ENCODE results near the gene GAB2.

Gene GAB2

GRCh38 chr11:78221396-78222315 lies 196.0 kb downstream of the GAB2 start:
- DNase-seq (ENCODE audit: low read depth), result no peak

DNA sequence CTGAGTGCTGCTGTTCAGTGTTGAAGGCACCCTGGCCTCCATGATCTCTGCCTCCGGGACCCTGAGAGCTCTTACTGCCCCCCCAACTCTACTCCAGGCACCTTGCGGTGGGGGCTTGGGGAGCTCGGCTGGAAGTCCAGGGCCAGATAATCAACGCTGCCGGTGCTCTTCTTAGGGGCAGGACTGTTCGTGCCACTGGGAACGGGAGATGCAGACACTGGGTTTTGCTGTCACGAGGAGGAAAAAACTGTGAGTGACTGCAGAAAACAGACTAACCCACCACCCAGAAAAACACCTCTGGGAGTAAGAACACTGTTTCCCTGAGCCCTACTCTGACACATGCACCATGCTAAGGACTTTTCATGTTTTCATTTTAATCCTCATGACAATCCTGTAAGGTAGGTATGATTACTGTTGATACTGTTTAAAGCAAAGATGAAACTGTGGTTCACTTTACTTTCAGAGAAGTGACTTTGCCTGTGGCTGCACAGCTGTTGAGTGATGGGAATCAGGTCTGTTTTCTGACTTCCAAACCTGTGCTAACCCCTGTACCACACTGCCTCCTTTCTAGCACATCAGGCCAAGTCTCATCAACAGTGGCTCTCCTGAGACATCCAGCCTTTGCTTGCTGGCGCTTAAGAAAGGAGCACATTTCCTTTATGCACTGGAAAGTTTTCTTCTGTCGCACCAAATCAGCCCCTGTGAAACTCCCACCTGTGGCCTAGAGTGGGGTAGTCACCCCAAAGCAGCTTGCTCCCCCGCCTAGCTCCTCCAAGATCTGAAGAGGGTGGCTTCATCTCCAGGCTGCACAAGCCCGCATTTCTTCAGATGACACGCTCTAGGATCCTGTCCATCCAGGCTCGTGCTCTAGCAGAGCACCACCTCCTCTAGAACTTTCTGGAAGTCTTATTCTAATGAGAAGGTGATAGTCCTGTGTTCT lies 197.1 kb downstream of the GAB2 start:
- DNase-seq (ENCODE audit: low read depth), result no peak

GRCh38 chr11:78219493-78220217 lies 198.0 kb downstream of the GAB2 start:
- DNase-seq (ENCODE audit: low read depth), result no peak

GRCh38 chr11:78218707-78219492 lies 198.7 kb downstream of the GAB2 start:
- DNase-seq (ENCODE audit: low read depth), result no peak

GRCh38 chr11:78217650-78218541 lies 199.7 kb downstream of the GAB2 start:
- DNase-seq (ENCODE audit: low read depth), result no peak

DNA sequence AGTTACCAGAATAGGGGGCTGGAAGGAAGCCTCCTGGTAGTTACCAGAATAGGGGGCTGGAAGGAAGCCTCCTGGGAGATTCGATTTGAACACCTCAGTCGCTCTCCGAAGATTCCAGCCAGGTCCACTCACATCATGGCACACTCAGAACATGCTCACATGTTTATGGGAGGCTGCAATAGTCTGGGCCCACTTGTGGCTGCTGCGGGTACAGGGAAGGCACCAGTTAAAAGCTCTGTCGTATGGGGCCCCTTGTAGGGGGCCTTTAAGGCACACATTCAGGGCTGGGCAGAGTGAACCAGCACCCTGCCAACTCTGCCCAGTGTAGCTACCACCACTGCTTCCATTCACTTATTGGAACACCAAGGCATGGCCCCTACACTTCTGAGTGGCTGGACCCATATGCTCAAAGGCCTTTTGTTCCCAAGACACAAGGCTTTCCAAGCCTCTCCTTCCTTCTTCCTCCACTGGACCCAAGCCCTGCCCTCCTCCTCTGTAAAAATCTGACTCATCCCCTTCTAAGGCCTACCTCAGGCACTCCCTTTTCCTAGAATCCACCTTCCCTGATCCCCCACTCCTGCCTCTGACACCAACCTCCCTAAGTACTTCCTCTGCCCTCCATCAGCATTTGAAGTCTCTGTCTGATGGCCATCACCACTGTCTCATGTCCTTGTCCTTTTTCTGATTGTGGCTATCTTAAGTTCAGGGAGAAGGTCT lies 200.9 kb downstream of the GAB2 start:
- DNase-seq (ENCODE audit: low read depth), result no peak

GRCh38 chr11:78216021-78216420 lies 201.6 kb downstream of the GAB2 start:
- no peak for DNase-seq (ENCODE audit: low read depth)

DNA sequence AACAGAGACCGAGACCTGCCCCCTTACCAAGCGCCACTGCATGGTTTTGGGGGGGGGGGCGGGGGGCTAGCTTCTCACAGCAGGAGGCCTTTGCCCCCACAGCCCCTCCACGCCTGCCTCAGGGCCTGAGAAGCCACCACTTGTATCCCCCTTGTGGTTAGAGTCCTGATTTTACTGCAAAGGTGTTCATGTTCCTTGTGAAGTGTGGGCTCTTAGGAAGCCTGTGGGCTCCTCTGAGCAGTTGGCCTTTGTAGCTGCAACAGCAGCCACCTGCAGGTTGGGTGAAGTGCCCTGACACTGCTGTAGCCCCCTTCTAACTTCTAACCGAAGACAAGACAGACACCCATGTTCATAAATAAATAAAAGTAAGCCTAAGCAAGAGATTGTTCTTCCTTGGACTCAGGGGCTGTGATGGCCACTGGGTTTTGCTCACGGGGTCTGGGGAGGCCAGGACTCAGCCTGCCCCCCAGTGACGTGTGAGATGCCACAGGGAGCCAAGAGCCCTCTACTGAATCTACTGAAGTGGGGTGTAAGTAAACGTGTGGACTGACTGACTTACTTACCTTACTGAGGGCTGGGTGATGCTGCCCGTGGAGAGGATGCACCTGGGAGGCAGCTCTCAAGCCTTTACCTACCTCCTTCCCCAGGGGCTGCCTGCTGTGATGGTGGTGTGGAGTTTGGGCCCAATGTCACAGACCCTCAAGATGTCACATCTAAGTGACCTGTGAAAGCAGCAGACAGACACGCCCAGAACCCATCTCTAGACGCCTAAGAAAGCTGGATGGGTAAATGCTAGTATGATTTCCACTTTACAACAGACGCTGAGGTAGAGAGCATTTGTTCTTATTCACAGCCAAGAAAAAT lies 203.1 kb downstream of the GAB2 start:
- no peak for DNase-seq (ENCODE audit: low read depth)

GRCh38 chr11:78213526-78214330 lies 203.9 kb downstream of the GAB2 start:
- no peak for DNase-seq (ENCODE audit: low read depth)

- DNase-seq (ENCODE audit: low read depth), result no peak
These were observed 204.8 kb downstream of the GAB2 start for GRCh38 chr11:78212586-78213371.

DNA sequence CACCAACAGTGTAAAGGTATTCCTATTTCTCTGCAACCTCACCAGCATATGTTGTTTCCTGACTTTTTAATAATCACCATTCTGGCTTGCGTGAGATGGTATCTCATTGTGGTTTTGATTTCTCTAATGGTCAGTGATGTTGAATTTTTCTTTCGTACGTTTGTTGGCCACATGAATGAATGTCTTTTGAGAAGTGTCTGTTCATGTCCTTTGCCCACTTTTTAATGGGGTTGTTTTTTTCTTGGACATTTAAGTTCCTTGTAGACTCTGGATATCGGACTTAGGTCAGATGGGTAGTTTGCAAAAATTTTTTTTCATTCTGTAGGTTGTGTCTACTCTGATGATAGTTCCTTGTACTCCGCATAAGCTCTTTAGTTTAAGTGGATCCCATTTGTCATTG lies 206.1 kb downstream of the GAB2 start:
- no peak for DNase-seq (ENCODE audit: low read depth)

GRCh38 chr11:78210000-78210608 lies 207.5 kb downstream of the GAB2 start:
- DNase-seq (ENCODE audit: low read depth), result no peak

DNA sequence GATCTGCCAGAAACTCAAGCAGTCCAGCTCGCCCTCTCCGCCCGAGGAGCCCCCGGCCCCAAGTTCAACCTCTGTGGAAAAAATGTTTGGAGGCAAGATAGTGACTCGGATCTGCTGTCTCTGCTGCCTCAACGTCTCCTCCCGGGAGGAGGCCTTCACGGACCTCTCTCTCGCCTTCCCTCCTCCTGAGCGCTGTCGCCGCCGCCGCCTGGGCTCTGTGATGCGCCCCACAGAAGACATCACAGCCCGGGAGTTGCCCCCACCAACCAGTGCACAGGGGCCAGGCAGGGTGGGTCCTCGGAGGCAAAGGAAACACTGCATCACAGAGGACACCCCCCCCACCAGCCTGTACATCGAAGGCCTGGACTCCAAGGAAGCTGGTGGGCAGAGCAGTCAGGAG lies 208.1 kb downstream of the GAB2 start:
- no peak for DNase-seq (ENCODE audit: low read depth)

DNA sequence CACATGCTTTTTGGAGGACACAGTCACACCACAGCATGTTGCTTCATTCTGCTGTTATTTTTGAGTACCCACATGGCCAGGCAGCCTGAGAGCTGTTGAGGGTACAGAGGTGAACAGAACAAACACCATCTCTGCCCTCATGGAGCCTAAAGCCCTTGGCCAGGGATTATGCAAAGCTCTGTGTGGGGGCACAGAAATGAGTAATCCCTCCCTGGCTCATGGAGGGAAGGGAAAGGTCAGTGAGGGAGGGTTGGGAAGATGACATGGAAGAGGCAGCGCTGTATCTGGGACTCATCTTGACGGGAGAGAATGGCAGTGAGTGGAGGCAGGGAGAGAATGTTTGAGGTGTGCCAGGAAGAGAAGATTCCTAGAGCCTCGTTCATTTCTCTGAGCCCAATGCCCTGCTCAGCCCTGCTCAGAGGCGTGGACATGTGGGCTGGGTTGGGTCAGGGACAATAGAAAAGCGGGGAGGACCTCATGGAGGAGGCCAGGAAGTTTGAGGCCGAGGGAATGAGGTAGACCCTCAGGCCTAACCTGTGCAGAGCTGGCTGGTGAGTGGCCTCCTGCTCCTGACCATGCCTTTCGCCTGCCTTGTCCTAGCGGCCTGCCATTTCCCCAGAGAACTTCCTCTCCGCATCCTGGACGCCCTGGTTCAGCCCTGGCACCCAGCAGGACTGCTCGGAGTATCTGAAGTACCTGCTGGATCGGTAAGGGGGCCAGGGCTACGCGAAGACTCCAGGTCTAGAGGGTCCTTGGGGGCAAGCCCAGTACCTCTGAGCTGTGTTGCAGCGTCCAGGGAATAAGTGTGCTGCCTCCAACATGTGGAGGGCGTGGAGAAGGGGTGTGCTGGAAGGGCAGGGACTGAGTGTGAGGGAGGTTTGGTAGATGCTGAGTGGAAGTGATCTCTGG lies 209.1 kb downstream of the GAB2 start:
- no peak for DNase-seq (ENCODE audit: low read depth)

GRCh38 chr11:78207532-78208256 lies 209.9 kb downstream of the GAB2 start:
- no peak for DNase-seq (ENCODE audit: low read depth)
